ENCODE results near the gene FDXR. TPM values are rescaled to one million over a fixed set of nuclear protein-coding genes. Genes with fewer than 3 reads are reported as not detected.

The FDXR gene
- total RNA-seq, 1 experiment from 2014 or later, result 18.2 TPM

- no peaks in the 10 kb centered on the region for H3K27me3 ChIP-seq (ENCODE audit: insufficient read depth, low read depth)
- no peaks in the 10 kb centered on the region for H3K4me1 ChIP-seq (replicated peaks; ENCODE audit: insufficient read depth)
- no peak overlapping the region for H2AFZ ChIP-seq
- no peak overlapping the region for H3K4me3 ChIP-seq
- no peaks in the 10 kb centered on the region for H3K9me2 ChIP-seq (ENCODE audit: insufficient read depth)
- no TSS peak for BruUV-seq (replicated peaks)
- H3F3A ChIP-seq (ENCODE audit: insufficient read depth, low read depth), result no peaks in the 10 kb centered on the region
- no peak overlapping the region for H3K27ac ChIP-seq
- H4K20me1 ChIP-seq (ENCODE audit: insufficient read depth), result no peaks in the 10 kb centered on the region
- no peaks in the 10 kb centered on the region for H3K79me2 ChIP-seq (ENCODE audit: low read depth)
- intact Hi-C loops (cut with micrococcal nuclease; ENCODE audit: unreplicated experiment), result no loop called here
- POLR2A ChIA-PET (ENCODE audit: unreplicated experiment), result no interaction called here
- DNase-seq, result no peak
- no peak for TF ChIP-seq CTCF (conservative IDR thresholded peaks at IDR 0.05)
- CTCF ChIA-PET, result no interaction called here
- no peaks in the 10 kb centered on the region for H3K36me3 ChIP-seq (ENCODE audit: low read depth)
- H3K9me3 ChIP-seq (ENCODE audit: insufficient read depth, low read depth), result no peaks in the 10 kb centered on the region
- no peak overlapping the region for H3K4me2 ChIP-seq
Observed at GRCh38 chr17:74840989-74841666, 31.7 kb downstream of the FDXR start.

GRCh38 chr17:74839990-74840852 lies 32.6 kb downstream of the FDXR start:
- Histone ChIP-seq H3K36me3 (ENCODE audit: low read depth) (no peaks in the 10 kb centered on the region), H3K27ac (no peak overlapping the region), H3K4me2 (no peak overlapping the region), H3F3A (ENCODE audit: insufficient read depth, low read depth) (no peaks in the 10 kb centered on the region), H3K4me3 (no peak overlapping the region), H2AFZ (no peak overlapping the region), H3K9me2 (ENCODE audit: insufficient read depth) (no peaks in the 10 kb centered on the region), H3K4me1 (replicated peaks; ENCODE audit: insufficient read depth) (no peaks in the 10 kb centered on the region), H3K9me3 (ENCODE audit: insufficient read depth, low read depth) (no peaks in the 10 kb centered on the region), H3K79me2 (ENCODE audit: low read depth) (no peaks in the 10 kb centered on the region), H4K20me1 (ENCODE audit: insufficient read depth) (no peaks in the 10 kb centered on the region), H3K27me3 (ENCODE audit: insufficient read depth, low read depth) (no peaks in the 10 kb centered on the region)
- CTCF ChIA-PET, result interaction anchor here (0.8 kb wide), 1 partner anchor 118 kb away, joined by 3 read pairs; no protein-coding TSS in a partner anchor
- TF ChIP-seq EZH2 (IDR thresholded peaks at IDR 0.05; ENCODE audit: low read depth) (no peak), CTCF (conservative IDR thresholded peaks at IDR 0.05) (no peak)
- intact Hi-C loops (cut with micrococcal nuclease; ENCODE audit: unreplicated experiment), result no loop called here
- POLR2A ChIA-PET (ENCODE audit: unreplicated experiment), result no interaction called here
- no TSS peak for BruUV-seq (replicated peaks)
- DNase-seq, result no peak

GRCh38 chr17:74838274-74838673 lies 34.5 kb downstream of the FDXR start:
- no peaks in the 10 kb centered on the region for H3K36me3 ChIP-seq (ENCODE audit: low read depth)
- no peaks in the 10 kb centered on the region for H3K9me3 ChIP-seq (ENCODE audit: insufficient read depth, low read depth)
- no peaks in the 10 kb centered on the region for H3K4me1 ChIP-seq (replicated peaks; ENCODE audit: insufficient read depth)
- H4K20me1 ChIP-seq (ENCODE audit: insufficient read depth), result no peaks in the 10 kb centered on the region
- POLR2A ChIA-PET (ENCODE audit: unreplicated experiment), result interaction anchor here (0.6 kb wide), 1 partner anchor 95 kb away, joined by 3 read pairs; no protein-coding TSS in a partner anchor
- H3K79me2 ChIP-seq (ENCODE audit: low read depth), result no peaks in the 10 kb centered on the region
- H3F3A ChIP-seq (ENCODE audit: insufficient read depth, low read depth), result no peaks in the 10 kb centered on the region
- no peaks in the 10 kb centered on the region for H3K27me3 ChIP-seq (ENCODE audit: insufficient read depth, low read depth)
- H3K4me3 ChIP-seq, result no peak overlapping the region
- no TSS peak for BruUV-seq (replicated peaks)
- H3K9me2 ChIP-seq (ENCODE audit: insufficient read depth), result no peaks in the 10 kb centered on the region
- no peak overlapping the region for H3K4me2 ChIP-seq
- CTCF ChIA-PET, result interaction anchor here (0.6 kb wide), 1 partner anchor 157 kb away, joined by 3 read pairs; no protein-coding TSS in a partner anchor
- TF ChIP-seq EZH2 (IDR thresholded peaks at IDR 0.05; ENCODE audit: low read depth) (no peak), CTCF (conservative IDR thresholded peaks at IDR 0.05) (no peak)
- H2AFZ ChIP-seq, result no peak overlapping the region
- intact Hi-C loops (cut with micrococcal nuclease; ENCODE audit: unreplicated experiment), result no loop called here
- DNase-seq, result no peak
- H3K27ac ChIP-seq, result no peak overlapping the region

Measured in PC-9 (cell line).